Adrenal gland (tissue), 12 donors: Measurements from ENCODE around the gene RTL1. TPM values are rescaled to one million over a fixed set of nuclear protein-coding genes. Genes with fewer than 3 reads are reported as not detected.

Source experiments
- DNase-seq, 7 donors: peaks; one replicate each; pipeline ENCODE4 v3.0.0-alpha.2; 2019 to 2020
- H3K27ac ChIP-seq, 5 donors: fragments of 200-600 bp; sonication (generic) in 4 of 5; 1 replicate in 3 of 5; 2 replicates in 2 of 5; pipeline versions ENCODE4 v1.5.1 to v1.8.0; 2016 to 2020; ENCODE audit warnings: mild to moderate bottlenecking in 1 of 5
- H3K27me3 ChIP-seq: fragments of 200-600 bp; 2 replicates; pipeline ENCODE4 v1.8.0; 2021
- H3K36me3 ChIP-seq, 2 donors: fragments of 200-600 bp; replicated peaks in 1 of 2; 1 replicate in 1 of 2; 2 replicates in 1 of 2; pipeline versions ENCODE4 v1.5.1 to v1.8.0; 2018 to 2022
- H3K4me1 ChIP-seq, 2 donors: fragments of 200-600 bp; replicated peaks in 1 of 2; 1 replicate in 1 of 2; 2 replicates in 1 of 2; pipeline versions ENCODE4 v1.5.1 to v1.8.0; 2018 to 2021
- H3K4me3 ChIP-seq, 4 donors: fragments of 200-600 bp; sonication (generic) in 3 of 4; one replicate each; pipeline ENCODE4 v1.5.1; 2016 to 2018
- H3K9me3 ChIP-seq, 3 donors: fragments of 200-600 bp; sonication (generic) in 1 of 3; replicated peaks in 1 of 3; 1 replicate in 2 of 3; 2 replicates in 1 of 3; pipeline versions ENCODE4 v1.5.1 to v1.8.0; 2016 to 2021
- CTCF ChIP-seq, 6 experiments: fragments of 450-650 bp in 4 of 6; fragments of 200-600 bp in 2 of 6; sonication (generic) in 1 of 6; IDR thresholded peaks; 1 replicate in 5 of 6; 2 replicates in 1 of 6; pipeline versions ENCODE4 v1.5.1 to v1.8.0; 2016 to 2021; ENCODE audit warnings: antibody characterized with exemption in 6 of 6, mild to moderate bottlenecking in 2 of 6, moderate library complexity in 1 of 6
- POLR2A ChIP-seq, 2 donors: fragments of 450-650 bp; IDR thresholded peaks; one replicate each; pipeline ENCODE4 v1.6.1; 2017; ENCODE audit warnings: antibody characterized with exemption in 2 of 2, mild to moderate bottlenecking in 2 of 2, moderate library complexity in 1 of 2
- WGBS, 4 donors: extraction: QIAGEN DNeasy Blood & Tissue Kit in 2 of 4; methylation state at CpG; one replicate each; pipeline versions ENCODE4 v1.1.5 to v1.1.7; 2013 to 2017; 5-methylcytosine and 5-hydroxymethylcytosine counted together
- intact Hi-C, 2 donors: fragments of 100-400 bp; cut with DNase I; formaldehyde crosslinking; loops; one replicate each; pipeline versions ENCODE4 v1.14.1 to v1.15.0; 2022 to 2023
- polyA plus RNA-seq, 3 donors: library from polyadenylated mRNA; stranded (reverse); fragments of 200-250 nt in 2 of 3; fragments of 350-450 nt in 1 of 3; fragmentation: Illumina TruSeq in 1 of 3; extraction: RNeasy Lipid Tissue Mini Kit (QIAGEN cat#74804) in 1 of 3; gene quantifications; one replicate each; pipeline ENCODE4 v1.2.3, GENCODE V29; 2013 to 2014
- total RNA-seq, 9 donors: library from RNA; depleted of rRNA in 4 of 9; stranded (reverse); fragments of >200 nt in 4 of 9; fragments of 120-200 nt in 1 of 9; fragmentation: NEBNext Ultra II Directional in 1 of 9; extraction: Animal tissue kit (Norgen Biotek cat#: 25700) in 1 of 9; gene quantifications; one replicate each; pipeline versions ENCODE4 v1.1.0 to v1.2.4, GENCODE V29; 2013 to 2023
- donor health status: healthy with polysubstance abuse.
- donor health status: Bipolar disorder and iron deficiency.
- donor health status: DM: yes; HTN: yes; CAD: no.
- donor health status: DM: no; HTN: no; CAD: no.
- donor health status: DM: no; HTN: no; CAD: no.
- donor health status: DM: yes; HTN: yes; CAD: no.

The RTL1 gene
- total and polyA plus RNA-seq, 12 donors, result 0.11 to 6.2 (median 1.0) TPM; not detected in 3

GRCh38 chr14:100888789-100889315 is 14.7 kb downstream of the RTL1 start:
- H3K27me3 ChIP-seq, result no peaks in the 10 kb centered on the region
- H3K36me3 ChIP-seq, result peaks cover 0 to 56% of the 10 kb centered on the region in 2 donors
- H3K27ac ChIP-seq, result no peak overlapping the region
- intact Hi-C loops, result no loop called here
- TF ChIP-seq CTCF (IDR thresholded peaks at IDR 0.05), result no peak
- no peak for TF ChIP-seq POLR2A (IDR thresholded peaks at IDR 0.05)
- no peaks in the 10 kb centered on the region for H3K9me3 ChIP-seq
- peaks cover 3 to 31% of the 10 kb centered on the region in 2 donors for H3K4me1 ChIP-seq
- 65 to 69% (median 67%) methylated on average over 5 of the region's 5 CpGs for WGBS, 4 donors
- DNase-seq, result no peak
- no peak overlapping the region for H3K4me3 ChIP-seq

- Histone ChIP-seq H3K4me1 (peaks cover 3 to 31% of the 10 kb centered on the region in 2 donors), H3K27ac (no peak overlapping the region), H3K9me3 (no peaks in the 10 kb centered on the region), H3K36me3 (peaks cover 0 to 56% of the 10 kb centered on the region in 2 donors), H3K27me3 (no peaks in the 10 kb centered on the region), H3K4me3 (no peak overlapping the region)
- intact Hi-C loops, result no loop called here
- WGBS, 4 donors, result 71 to 82% (median 76%) methylated on average over 6 of the region's 6 CpGs
- DNase-seq, result peak in 1 of 7 donors; percentile 5
- TF ChIP-seq POLR2A (IDR thresholded peaks at IDR 0.05), result no peak
- TF ChIP-seq CTCF (IDR thresholded peaks at IDR 0.05), result no peak
Measured at GRCh38 chr14:100887728-100888335, 15.7 kb downstream of the RTL1 start.

GRCh38 chr14:100885617-100886016 is 17.9 kb downstream of the RTL1 start:
- Histone ChIP-seq H3K4me1 (peaks cover 3 to 31% of the 10 kb centered on the region in 2 donors), H3K27me3 (no peaks in the 10 kb centered on the region), H3K27ac (peak overlapping the region in 1 of 5 donors; percentile 12), H3K4me3 (no peak overlapping the region), H3K36me3 (peaks cover 0 to 51% of the 10 kb centered on the region in 2 donors), H3K9me3 (no peaks in the 10 kb centered on the region)
- WGBS, 4 donors, result 58 to 67% (median 64%) methylated on average over 5 of the region's 5 CpGs
- DNase-seq, result no peak
- intact Hi-C loops, result no loop called here
- TF ChIP-seq CTCF (IDR thresholded peaks at IDR 0.05) (no peak), POLR2A (IDR thresholded peaks at IDR 0.05) (no peak)

GRCh38 chr14:100885196-100885595 is 18.3 kb downstream of the RTL1 start:
- intact Hi-C loops, result no loop called here
- peaks cover 3 to 31% of the 10 kb centered on the region in 2 donors for H3K4me1 ChIP-seq
- H3K4me3 ChIP-seq, result no peak overlapping the region
- DNase-seq, result no peak
- peak overlapping the region in 1 of 5 donors; percentile 12 for H3K27ac ChIP-seq
- TF ChIP-seq POLR2A (IDR thresholded peaks at IDR 0.05), result no peak
- no peak for TF ChIP-seq CTCF (IDR thresholded peaks at IDR 0.05)
- H3K36me3 ChIP-seq, result peaks cover 0 to 47% of the 10 kb centered on the region in 2 donors
- WGBS, 4 donors, result 52 to 59% (median 55%) methylated on average over 2 of the region's 2 CpGs
- H3K9me3 ChIP-seq, result no peaks in the 10 kb centered on the region
- no peaks in the 10 kb centered on the region for H3K27me3 ChIP-seq
